ENCODE results near the gene CACNA1B. TPM values are rescaled to one million over a fixed set of nuclear protein-coding genes. Genes with fewer than 3 reads are reported as not detected.

Gene CACNA1B
- total and polyA plus RNA-seq, 9 of the 15 experiments (the other 6 are each of a cell fraction or from before 2014, with no cell fraction given) = 0.01 to 0.04 TPM; not detected in 7

- Histone ChIP-seq H3K4me3 (no peak overlapping the region), H4K20me1 (replicated peaks; ENCODE audit: control insufficient read depth, insufficient read depth, low read length) (no peaks in the 10 kb centered on the region; the same call in 1 of the 2 replicates), H3K9ac (ENCODE audit: insufficient read depth in 1 of 2, low read depth in 2 of 2, low read length in 2 of 2) (no peak overlapping the region), H3K9me3 (replicated peaks; ENCODE audit: control insufficient read depth, insufficient read depth, low read depth, low read length) (no peaks in the 10 kb centered on the region), H3K36me3 (ENCODE audit: control insufficient read depth, insufficient read depth, low read length) (no peaks in the 10 kb centered on the region), H3K79me2 (ENCODE audit: control insufficient read depth, insufficient read depth, low read length) (no peaks in the 10 kb centered on the region), H3K9me1 (ENCODE audit: control insufficient read depth, insufficient read depth, low read length) (no peaks in the 10 kb centered on the region), H3K27ac (ENCODE audit: extremely low read depth, low read depth, low read length) (no peak overlapping the region), H2AFZ (ENCODE audit: low read depth, low read length) (no peak overlapping the region), H3K4me1 (replicated peaks in 1 of 2; ENCODE audit: control insufficient read depth in 2 of 2, insufficient read depth in 2 of 2, low read length in 2 of 2) (no peaks in the 10 kb centered on the region), H3K27me3 (ENCODE audit: control insufficient read depth in 2 of 2, insufficient read depth in 2 of 2, low read length in 2 of 2) (peaks cover 0 to 70% of the 10 kb centered on the region in 2 experiments; a peak in 2 of 5 replicates), H3K4me2 (ENCODE audit: insufficient read depth, low read length) (no peak overlapping the region)
- no peak for ATAC-seq
- ChIA-PET POLR2A (interaction anchor here (0.7 kb wide), 1 partner anchor 210 kb away, joined by 3 read pairs; no protein-coding TSS in a partner anchor), CTCF (ENCODE audit: low intra/inter-chr PET ratio) (no interaction called here)
- 0% methylated on average over 9 of the region's 9 CpGs for WGBS (ENCODE audit: insufficient coverage, low coverage, missing lambda C conversion rate)
- TF ChIP-seq ARID1B (IDR thresholded peaks at IDR 0.05) = no peak
- TF ChIP-seq THAP7 (CRISPR knock-in tag; IDR thresholded peaks at IDR 0.05) = no peak
- no peak for TF ChIP-seq SLC30A9 (CRISPR knock-in tag; IDR thresholded peaks at IDR 0.05)
- TF ChIP-seq E2F5 (CRISPR knock-in tag; IDR thresholded peaks at IDR 0.05) = no peak
- no peak for TF ChIP-seq GMEB1 (CRISPR knock-in tag; IDR thresholded peaks at IDR 0.05)
- no peak for TF ChIP-seq ELF4 (CRISPR knock-in tag; IDR thresholded peaks at IDR 0.05)
- no peak for TF ChIP-seq ZC3H8 (IDR thresholded peaks at IDR 0.05)
- in situ Hi-C loops (cut with MboI) (no loop called here), intact Hi-C loops (cut with micrococcal nuclease) (no loop called here)
- FAIRE-seq = no peak
- no TSS peak for BruUV-seq (replicated peaks)
- no peak for DNase-seq (ENCODE audit: extremely low read depth in 1 of 4, low spot score in 3 of 4)
These were observed 187.7 kb downstream of the CACNA1B start for GRCh38 chr9:138065287-138065686.
